Activated CD8-positive, alpha-beta T cell treated with anti-CD3 and anti-CD28 coated beads, Interleukin-2, amount 10 ng/mL, durations not matched to agents 7 days and 5 days (primary cell): ENCODE measurements around the gene CHST1. TPM values are rescaled to one million over a fixed set of nuclear protein-coding genes. Genes with fewer than 3 reads are reported as not detected.

ENCODE experiments used
- ATAC-seq: fragments of 150-1000 bp; cut with Tn5 transposase; one replicate; pipeline ENCODE4 v1.10.0; 2021; ENCODE audit warnings: moderate library complexity
- CTCF ChIA-PET: fragments of 350-600 bp; sonication (Branson Sonifier 250); formaldehyde crosslinking; loops from one replicate; lab custom pipeline; 2021; ENCODE audit warnings: antibody characterized with exemption; lab: Charles Lee
- POLR2A ChIA-PET: fragments of 350-600 bp; sonication (Branson Sonifier 250); formaldehyde crosslinking; loops from one replicate; lab custom pipeline; 2021; ENCODE audit warnings: antibody characterized with exemption; lab: Charles Lee
- DNase-seq: peaks from one replicate; pipeline ENCODE4 v3.0.0-alpha.2; 2020
- H3K27ac Mint-ChIP-seq: one replicate; pipeline ENCODE4 v1.8.0; 2021; ENCODE audit warnings: mild to moderate bottlenecking, mixed read lengths
- H3K27me3 Mint-ChIP-seq: one replicate; pipeline ENCODE4 v1.8.0; 2021; ENCODE audit warnings: low read depth, mixed read lengths
- H3K36me3 Mint-ChIP-seq: one replicate; pipeline ENCODE4 v1.8.0; 2021; ENCODE audit warnings: low read depth, mixed read lengths
- H3K4me1 Mint-ChIP-seq: one replicate; pipeline ENCODE4 v1.8.0; 2021; ENCODE audit warnings: low read depth, mixed read lengths
- H3K4me3 Mint-ChIP-seq: one replicate; pipeline ENCODE4 v1.8.0; 2021; ENCODE audit warnings: mild to moderate bottlenecking, mixed read lengths
- H3K9me3 Mint-ChIP-seq: one replicate; pipeline ENCODE4 v1.8.0; 2022; ENCODE audit warnings: mixed read lengths; ENCODE audit not compliant: insufficient read depth
- total RNA-seq, 2 experiments: library from RNA; stranded (reverse); gene quantifications; one replicate each; pipeline ENCODE4 v1.2.3, GENCODE V29; 2021

The CHST1 gene
- total RNA-seq, 2 experiments from 2014 or later = not detected

- H3K36me3 Mint-ChIP-seq = no peaks in the 10 kb centered on the region
- no peak overlapping the region for H3K4me3 Mint-ChIP-seq
- no peak overlapping the region for H3K27ac Mint-ChIP-seq
- POLR2A ChIA-PET = no interaction called here
- H3K27me3 Mint-ChIP-seq = peaks cover 14% of the 10 kb centered on the region
- DNase-seq (no peak), ATAC-seq (no peak)
- no peaks in the 10 kb centered on the region for H3K9me3 Mint-ChIP-seq
- no peaks in the 10 kb centered on the region for H3K4me1 Mint-ChIP-seq
- CTCF ChIA-PET = no interaction called here
Observed at GRCh38 chr11:45672593-45672992, 7.2 kb upstream of the CHST1 start.

GRCh38 chr11:45671246-45672171 lies 6.1 kb upstream of the CHST1 start:
- Mint-ChIP-seq H3K27me3 (peaks cover 25% of the 10 kb centered on the region), H3K9me3 (no peaks in the 10 kb centered on the region), H3K4me1 (no peaks in the 10 kb centered on the region), H3K27ac (no peak overlapping the region), H3K4me3 (no peak overlapping the region), H3K36me3 (no peaks in the 10 kb centered on the region)
- ChIA-PET POLR2A (no interaction called here), CTCF (no interaction called here)
- ATAC-seq (no peak), DNase-seq (no peak)

GRCh38 chr11:45670386-45671135 lies 5.1 kb upstream of the CHST1 start:
- ATAC-seq (no peak), DNase-seq (no peak)
- Mint-ChIP-seq H3K4me3 (no peak overlapping the region), H3K36me3 (no peaks in the 10 kb centered on the region), H3K27me3 (peaks cover 33% of the 10 kb centered on the region), H3K4me1 (no peaks in the 10 kb centered on the region), H3K9me3 (no peaks in the 10 kb centered on the region), H3K27ac (no peak overlapping the region)
- ChIA-PET POLR2A (no interaction called here), CTCF (no interaction called here)

GRCh38 chr11:45669956-45670355 lies 4.5 kb upstream of the CHST1 start:
- H3K27me3 Mint-ChIP-seq = peaks cover 33% of the 10 kb centered on the region
- CTCF ChIA-PET = interaction anchor here (1.0 kb wide), 1 partner anchor 102 kb away, joined by 4 read pairs; no protein-coding TSS in a partner anchor

GRCh38 chr11:45669146-45669545 lies 3.7 kb upstream of the CHST1 start:
- H3K27me3 Mint-ChIP-seq = peaks cover 33% of the 10 kb centered on the region
- H3K9me3 Mint-ChIP-seq = no peaks in the 10 kb centered on the region
- H3K4me3 Mint-ChIP-seq = no peak overlapping the region
- no peak for DNase-seq
- no peaks in the 10 kb centered on the region for H3K4me1 Mint-ChIP-seq
- ChIA-PET CTCF (interaction anchor here (1.0 kb wide), 1 partner anchor 103 kb away, joined by 4 read pairs; no protein-coding TSS in a partner anchor), POLR2A (no interaction called here)
- H3K36me3 Mint-ChIP-seq = no peaks in the 10 kb centered on the region
- no peak for ATAC-seq
- no peak overlapping the region for H3K27ac Mint-ChIP-seq

More at GRCh38 chr11:45669956-45670355, 4.5 kb upstream of the CHST1 start:
- ATAC-seq (no peak), DNase-seq (no peak)
- POLR2A ChIA-PET = no interaction called here
- Mint-ChIP-seq H3K4me1 (no peaks in the 10 kb centered on the region), H3K36me3 (no peaks in the 10 kb centered on the region), H3K27ac (no peak overlapping the region), H3K4me3 (no peak overlapping the region), H3K9me3 (no peaks in the 10 kb centered on the region)

- no peak for ATAC-seq
- Mint-ChIP-seq H3K36me3 (no peaks in the 10 kb centered on the region), H3K9me3 (no peaks in the 10 kb centered on the region), H3K4me3 (no peak overlapping the region), H3K4me1 (peaks cover 2% of the 10 kb centered on the region), H3K27me3 (peaks cover 43% of the 10 kb centered on the region), H3K27ac (no peak overlapping the region)
- CTCF ChIA-PET = no interaction called here
- POLR2A ChIA-PET = no interaction called here
- DNase-seq = no peak
Observed at GRCh38 chr11:45667929-45668680, 2.7 kb upstream of the CHST1 start.

- H3K36me3 Mint-ChIP-seq = no peaks in the 10 kb centered on the region
- H3K27me3 Mint-ChIP-seq = peaks cover 53% of the 10 kb centered on the region
- no peak overlapping the region for H3K4me3 Mint-ChIP-seq
Observed at GRCh38 chr11:45666648-45667642, 1.5 kb upstream of the CHST1 start.

GRCh38 chr11:45665933-45666647 lies 668 bp upstream of the CHST1 start:
- no peak for ATAC-seq
- ChIA-PET CTCF (no interaction called here), POLR2A (no interaction called here)
- Mint-ChIP-seq H3K27me3 (peaks cover 60% of the 10 kb centered on the region), H3K9me3 (no peaks in the 10 kb centered on the region), H3K36me3 (no peaks in the 10 kb centered on the region), H3K27ac (no peak overlapping the region), H3K4me1 (peaks cover 2% of the 10 kb centered on the region), H3K4me3 (peak overlapping the region; percentile 53)
- DNase-seq = no peak

More at GRCh38 chr11:45666648-45667642, 1.5 kb upstream of the CHST1 start:
- H3K9me3 Mint-ChIP-seq = no peaks in the 10 kb centered on the region
- CTCF ChIA-PET = no interaction called here
- ATAC-seq (no peak), DNase-seq (no peak)
- POLR2A ChIA-PET = no interaction called here
- H3K27ac Mint-ChIP-seq = no peak overlapping the region
- H3K4me1 Mint-ChIP-seq = peaks cover 2% of the 10 kb centered on the region

GRCh38 chr11:45664376-45665205 lies 831 bp downstream of the CHST1 start:
- Mint-ChIP-seq H3K9me3 (no peaks in the 10 kb centered on the region), H3K4me1 (peaks cover 2% of the 10 kb centered on the region), H3K27me3 (peaks cover 74% of the 10 kb centered on the region), H3K27ac (no peak overlapping the region), H3K4me3 (no peak overlapping the region), H3K36me3 (no peaks in the 10 kb centered on the region)
- ChIA-PET CTCF (interaction anchor here (1.7 kb wide), 1 partner anchor 10 kb away, joined by 7 read pairs; no protein-coding TSS in a partner anchor), POLR2A (no interaction called here)
- ATAC-seq (peak; percentile 10), DNase-seq (no peak)
